Activated T-cell treated with anti-CD3 and anti-CD28 coated beads, Interleukin-2, amount 50 U/mL, for 4 hours (primary cell): ENCODE results near the gene PCDHB12. TPM values are rescaled to one million over a fixed set of nuclear protein-coding genes. Genes with fewer than 3 reads are reported as not detected.
"Not testable (repeated sequence)": the region's sequence is repeated elsewhere in the genome, so short reads cannot be mapped to it uniquely, and the experiment has no call there.

Experiments
- ATAC-seq, 2 donors: fragments of 200-7000 bp; cut with Tn5 transposase; one replicate each; pipeline ENCODE4 v1.10.0; 2021
- DNase-seq: peaks from one replicate; pipeline ENCODE4 v3.0.0-alpha.2; 2020
- H3K27me3 Mint-ChIP-seq: one replicate; pipeline ENCODE4 v1.8.0; 2021; ENCODE audit warnings: low read depth, mixed read lengths
- H3K36me3 Mint-ChIP-seq: one replicate; pipeline ENCODE4 v1.8.0; 2022; ENCODE audit warnings: mixed read lengths; ENCODE audit not compliant: insufficient read depth
- H3K4me1 Mint-ChIP-seq: one replicate; pipeline ENCODE4 v1.8.0; 2021; ENCODE audit warnings: low read depth, mixed read lengths
- H3K4me3 Mint-ChIP-seq: one replicate; pipeline ENCODE4 v1.8.0; 2021; ENCODE audit warnings: mild to moderate bottlenecking, moderate library complexity, mixed read lengths
- H3K9me3 Mint-ChIP-seq: one replicate; pipeline ENCODE4 v1.8.0; 2021; ENCODE audit warnings: mixed read lengths
- total RNA-seq, 3 donors: library from RNA; stranded (reverse); gene quantifications; one replicate each; pipeline ENCODE4 v1.2.1, GENCODE V29; 2021

The PCDHB12 gene
- total RNA-seq, 3 donors from 2014 or later = not detected

DNA sequence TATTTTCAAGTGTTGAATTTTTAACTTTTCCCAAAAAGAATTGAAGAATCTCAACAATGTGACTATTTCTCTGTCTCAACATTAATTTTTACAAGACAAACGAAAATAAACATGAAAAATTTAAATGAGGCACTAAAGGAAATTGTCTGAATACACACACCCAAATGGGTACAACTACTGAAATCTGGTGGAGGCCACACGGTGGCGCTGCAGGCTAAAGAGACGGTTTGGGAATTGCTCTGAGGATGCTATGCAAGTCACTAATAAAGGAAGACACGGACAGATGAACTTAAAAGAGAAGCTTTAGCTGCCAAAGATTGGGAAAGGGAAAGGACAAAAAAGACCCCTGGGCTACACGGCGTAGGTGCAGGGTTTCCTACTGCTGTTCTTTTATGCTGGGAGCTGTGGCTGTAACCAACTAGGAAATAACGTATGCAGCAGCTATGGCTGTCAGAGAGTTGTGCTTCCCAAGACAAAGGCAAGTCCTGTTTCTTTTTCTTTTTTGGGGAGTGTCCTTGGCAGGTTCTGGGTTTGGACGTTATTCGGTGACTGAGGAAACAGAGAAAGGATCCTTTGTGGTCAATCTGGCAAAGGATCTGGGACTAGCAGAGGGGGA is 16.3 kb upstream of the PCDHB12 start, which contains the start of gene PCDHB10:
Gene PCDHB10, plus strand, starts transcription at position 244 of the 616 bp plus-strand sequence. Its CDS starts 200 bp downstream, at position 444.
- DNase-seq (no peak), ATAC-seq (no peak)
- Mint-ChIP-seq H3K27me3 (peaks cover 44% of the 10 kb centered on the region), H3K4me1 (no peaks in the 10 kb centered on the region), H3K36me3 (peaks cover 3% of the 10 kb centered on the region), H3K4me3 (no peak within 1 kb of the TSS), H3K9me3 (peaks cover 21% of the 10 kb centered on the region)

DNA sequence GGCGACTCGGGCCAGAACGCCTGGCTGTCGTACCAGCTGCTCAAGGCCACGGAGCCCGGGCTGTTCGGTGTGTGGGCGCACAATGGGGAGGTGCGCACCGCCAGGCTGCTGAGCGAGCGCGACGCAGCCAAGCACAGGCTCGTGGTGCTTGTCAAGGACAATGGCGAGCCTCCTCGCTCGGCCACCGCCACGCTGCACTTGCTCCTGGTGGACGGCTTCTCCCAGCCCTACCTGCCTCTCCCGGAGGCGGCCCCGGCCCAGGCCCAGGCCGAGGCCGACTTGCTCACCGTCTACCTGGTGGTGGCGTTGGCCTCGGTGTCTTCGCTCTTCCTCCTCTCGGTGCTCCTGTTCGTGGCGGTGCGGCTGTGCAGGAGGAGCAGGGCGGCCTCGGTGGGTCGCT is 14.2 kb upstream of the PCDHB12 start:
- DNase-seq, H3K4me1 Mint-ChIP-seq, H3K36me3 Mint-ChIP-seq, ATAC-seq, H3K4me3 Mint-ChIP-seq: not testable (repeated sequence)
- Mint-ChIP-seq H3K27me3 (peaks cover 45% of the 10 kb centered on the region), H3K9me3 (peaks cover 36% of the 10 kb centered on the region)

DNA sequence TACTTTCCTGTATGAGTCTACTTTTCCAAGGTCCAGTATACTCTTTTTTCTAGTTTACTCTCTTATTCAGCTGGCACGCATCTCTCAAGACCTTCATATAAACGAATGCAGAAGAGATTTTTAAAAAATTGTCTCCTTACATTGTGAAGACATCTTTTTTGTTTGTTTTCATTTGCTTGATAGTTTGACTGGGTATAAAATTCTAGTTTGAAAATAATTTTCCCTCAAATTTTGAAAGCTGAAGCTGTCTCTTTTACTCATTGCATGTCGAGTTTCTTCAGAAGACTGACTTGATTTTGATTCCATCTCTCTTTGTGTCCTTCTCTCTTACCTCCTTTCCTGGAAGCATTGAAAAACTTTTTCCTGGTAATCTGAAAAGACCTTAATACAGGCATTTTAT is 12.2 kb upstream of the PCDHB12 start:
- Mint-ChIP-seq H3K4me3 (no peak overlapping the region), H3K4me1 (no peaks in the 10 kb centered on the region), H3K36me3 (peaks cover 1% of the 10 kb centered on the region), H3K27me3 (peaks cover 48% of the 10 kb centered on the region), H3K9me3 (peaks cover 45% of the 10 kb centered on the region)
- ATAC-seq (no peak), DNase-seq (no peak)

DNA sequence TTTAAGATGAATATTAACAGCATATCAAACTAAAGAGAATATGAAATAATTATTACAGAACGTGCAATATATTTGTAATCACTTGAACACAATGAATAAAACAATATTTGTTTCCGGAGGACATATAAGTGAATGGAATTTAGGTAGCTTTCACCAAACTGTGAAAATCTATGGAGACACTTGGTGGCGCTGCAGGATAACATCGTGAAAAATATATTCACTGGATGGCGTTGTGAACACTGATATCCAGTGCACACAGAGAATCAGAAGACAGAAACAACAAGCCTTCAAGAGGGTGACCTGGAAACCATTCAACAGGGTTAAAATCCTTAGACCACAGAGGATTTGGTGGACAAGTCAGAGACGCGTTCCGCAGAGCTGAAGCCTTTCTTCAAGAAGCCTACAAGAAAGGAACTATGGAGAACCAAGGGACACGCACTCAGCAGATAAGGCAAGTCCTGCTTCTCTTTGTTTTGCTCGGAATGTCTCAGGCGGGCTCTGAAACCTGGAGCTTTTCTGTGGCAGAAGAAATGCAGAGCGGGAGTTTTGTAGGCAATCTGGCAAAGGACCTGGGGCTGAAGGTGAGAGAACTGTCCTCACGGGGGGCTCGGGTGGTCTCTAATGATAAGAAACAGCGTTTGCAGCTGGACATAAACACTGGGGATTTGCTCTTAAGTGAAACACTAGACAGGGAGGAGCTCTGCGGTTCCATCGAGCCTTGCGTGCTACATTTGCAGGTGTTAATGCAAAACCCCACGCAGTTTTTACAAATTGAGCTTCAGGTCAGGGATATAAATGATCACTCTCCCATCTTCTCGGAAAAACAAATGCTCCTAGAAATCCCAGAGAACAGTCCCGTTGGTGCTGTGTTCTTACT is 8.9 kb upstream of the PCDHB12 start, which contains the start of gene PCDHB11:
Gene PCDHB11, plus strand, starts transcription at position 269 of the 877 bp plus-strand sequence. Its CDS starts 148 bp downstream, at position 417.
- Mint-ChIP-seq H3K4me1 (no peaks in the 10 kb centered on the region), H3K27me3 (peaks cover 47% of the 10 kb centered on the region), H3K36me3 (peaks cover 1% of the 10 kb centered on the region), H3K9me3 (peaks cover 48% of the 10 kb centered on the region), H3K4me3 (no peak within 1 kb of the TSS)
- no peak for ATAC-seq
- DNase-seq = no peak

DNA sequence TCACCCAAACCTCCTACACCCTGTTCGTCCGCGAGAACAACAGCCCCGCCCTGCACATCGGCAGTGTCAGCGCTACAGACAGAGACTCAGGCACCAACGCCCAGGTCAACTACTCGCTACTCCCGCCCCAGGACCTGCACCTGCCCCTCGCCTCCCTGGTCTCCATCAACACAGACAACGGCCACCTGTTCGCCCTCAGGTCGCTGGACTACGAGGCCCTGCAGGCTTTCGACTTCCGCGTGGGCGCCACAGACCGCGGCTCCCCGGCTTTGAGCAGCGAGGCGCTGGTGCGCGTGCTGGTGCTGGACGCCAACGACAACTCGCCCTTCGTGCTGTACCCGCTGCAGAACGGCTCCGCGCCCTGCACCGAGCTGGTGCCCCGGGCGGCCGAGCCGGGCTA is 7.4 kb upstream of the PCDHB12 start:
- not testable (repeated sequence) for DNase-seq, ATAC-seq, H3K4me3 Mint-ChIP-seq, H3K36me3 Mint-ChIP-seq, H3K4me1 Mint-ChIP-seq
- Mint-ChIP-seq H3K27me3 (peaks cover 47% of the 10 kb centered on the region), H3K9me3 (peaks cover 41% of the 10 kb centered on the region)

GRCh38 chr5:141201646-141202045 is 6.9 kb upstream of the PCDHB12 start:
- H3K36me3 Mint-ChIP-seq = not testable (repeated sequence)

DNA sequence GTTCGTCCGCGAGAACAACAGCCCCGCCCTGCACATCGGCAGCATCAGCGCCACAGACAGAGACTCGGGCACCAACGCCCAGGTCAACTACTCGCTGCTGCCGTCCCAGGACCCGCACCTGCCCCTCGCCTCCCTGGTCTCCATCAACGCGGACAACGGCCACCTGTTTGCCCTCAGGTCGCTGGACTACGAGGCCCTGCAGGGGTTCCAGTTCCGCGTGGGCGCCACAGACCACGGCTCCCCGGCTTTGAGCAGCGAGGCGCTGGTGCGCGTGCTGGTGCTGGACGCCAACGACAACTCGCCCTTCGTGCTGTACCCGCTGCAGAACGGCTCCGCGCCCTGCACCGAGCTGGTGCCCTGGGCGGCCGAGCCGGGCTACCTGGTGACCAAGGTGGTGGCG is 1.8 kb downstream of the PCDHB12 start:
- not testable (repeated sequence) for ATAC-seq, DNase-seq, H3K4me1 Mint-ChIP-seq, H3K36me3 Mint-ChIP-seq, H3K4me3 Mint-ChIP-seq
- peaks cover 63% of the 10 kb centered on the region for H3K27me3 Mint-ChIP-seq
- peaks cover 15% of the 10 kb centered on the region for H3K9me3 Mint-ChIP-seq

More at GRCh38 chr5:141201646-141202045, 6.9 kb upstream of the PCDHB12 start:
- Mint-ChIP-seq H3K9me3 (peaks cover 36% of the 10 kb centered on the region), H3K27me3 (peaks cover 50% of the 10 kb centered on the region)
- H3K4me3 Mint-ChIP-seq, DNase-seq, H3K4me1 Mint-ChIP-seq, ATAC-seq: not testable (repeated sequence)

- not testable (repeated sequence) for H3K36me3 Mint-ChIP-seq, DNase-seq, ATAC-seq, H3K4me3 Mint-ChIP-seq, H3K4me1 Mint-ChIP-seq
- Mint-ChIP-seq H3K27me3 (peaks cover 64% of the 10 kb centered on the region), H3K9me3 (peaks cover 15% of the 10 kb centered on the region)
These were observed 2.3 kb downstream of the PCDHB12 start for GRCh38 chr5:141210849-141211248.

DNA sequence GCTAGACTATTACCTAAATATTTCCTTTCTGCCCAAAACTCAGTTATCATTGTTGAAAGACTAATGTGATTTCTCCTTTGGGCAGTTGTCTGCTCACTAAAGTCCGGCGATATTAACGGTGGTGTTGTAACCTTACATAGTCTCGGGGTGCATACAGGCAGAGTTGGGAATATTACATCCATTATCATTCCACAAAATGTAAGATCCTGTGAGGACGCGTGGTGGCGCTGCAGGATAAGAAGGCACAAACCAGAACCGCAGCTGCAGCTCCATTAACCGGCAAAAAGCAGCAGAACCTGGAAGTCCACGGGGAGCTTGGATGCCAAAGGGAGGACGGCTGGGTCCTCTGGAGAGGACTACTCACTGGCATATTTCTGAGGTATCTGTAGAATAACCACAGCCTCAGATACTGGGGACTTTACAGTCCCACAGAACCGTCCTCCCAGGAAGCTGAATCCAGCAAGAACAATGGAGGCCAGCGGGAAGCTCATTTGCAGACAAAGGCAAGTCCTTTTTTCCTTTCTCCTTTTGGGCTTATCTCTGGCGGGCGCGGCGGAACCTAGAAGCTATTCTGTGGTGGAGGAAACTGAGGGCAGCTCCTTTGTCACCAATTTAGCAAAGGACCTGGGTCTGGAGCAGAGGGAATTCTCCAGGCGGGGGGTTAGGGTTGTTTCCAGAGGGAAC is 5.3 kb downstream of the PCDHB12 start, which contains the start of gene PCDHB13:
Gene PCDHB13, plus strand, starts transcription at position 264 of the 684 bp plus-strand sequence. Its CDS starts 205 bp downstream, at position 469.
- H3K9me3 Mint-ChIP-seq = peaks cover 20% of the 10 kb centered on the region
- not testable (repeated sequence) for H3K36me3 Mint-ChIP-seq, H3K4me3 Mint-ChIP-seq, ATAC-seq, DNase-seq, H3K4me1 Mint-ChIP-seq
- peaks cover 59% of the 10 kb centered on the region for H3K27me3 Mint-ChIP-seq

- H3K4me1 Mint-ChIP-seq, H3K36me3 Mint-ChIP-seq, H3K4me3 Mint-ChIP-seq, ATAC-seq, DNase-seq: not testable (repeated sequence)
- Mint-ChIP-seq H3K9me3 (peaks cover 24% of the 10 kb centered on the region), H3K27me3 (peaks cover 57% of the 10 kb centered on the region)
These were observed 6.1 kb downstream of the PCDHB12 start for GRCh38 chr5:141214583-141214982.

GRCh38 chr5:141215504-141215903 is 7.0 kb downstream of the PCDHB12 start:
- H3K4me1 Mint-ChIP-seq, H3K36me3 Mint-ChIP-seq, ATAC-seq, H3K4me3 Mint-ChIP-seq, DNase-seq: not testable (repeated sequence)
- Mint-ChIP-seq H3K27me3 (peaks cover 54% of the 10 kb centered on the region), H3K9me3 (peaks cover 25% of the 10 kb centered on the region)

GRCh38 chr5:141216035-141216434 is 7.5 kb downstream of the PCDHB12 start:
- Mint-ChIP-seq H3K9me3 (peaks cover 22% of the 10 kb centered on the region), H3K27me3 (peaks cover 51% of the 10 kb centered on the region)
- not testable (repeated sequence) for H3K4me3 Mint-ChIP-seq, ATAC-seq, H3K36me3 Mint-ChIP-seq, H3K4me1 Mint-ChIP-seq, DNase-seq

GRCh38 chr5:141223112-141223783 is 14.7 kb downstream of the PCDHB12 start, which contains the start of gene PCDHB14:
PCDHB14 (plus strand) TSS chr5:141223343; CDS start chr5:141223506, 163 bp downstream.
- DNase-seq (no peak), ATAC-seq (no peak)
- peaks cover 47% of the 10 kb centered on the region for H3K27me3 Mint-ChIP-seq
- peak within 1 kb of the TSS; percentile 41 for H3K4me3 Mint-ChIP-seq
- peaks cover 24% of the 10 kb centered on the region for H3K9me3 Mint-ChIP-seq
- H3K4me1 Mint-ChIP-seq = peaks cover 3% of the 10 kb centered on the region
- H3K36me3 Mint-ChIP-seq = no peaks in the 10 kb centered on the region
